ENCODE measurements around the gene SLC35G6. TPM values are rescaled to one million over a fixed set of nuclear protein-coding genes. Genes with fewer than 3 reads are reported as not detected.
A peak's percentile ranks its signal among the peaks of the same experiment; 100 is the strongest.

The SLC35G6 gene
- total and polyA plus RNA-seq, 2 of the 13 experiments (the other 11 are each of a cell fraction or from before 2014, with no cell fraction given) = 0.07 TPM; not detected in 1

DNA sequence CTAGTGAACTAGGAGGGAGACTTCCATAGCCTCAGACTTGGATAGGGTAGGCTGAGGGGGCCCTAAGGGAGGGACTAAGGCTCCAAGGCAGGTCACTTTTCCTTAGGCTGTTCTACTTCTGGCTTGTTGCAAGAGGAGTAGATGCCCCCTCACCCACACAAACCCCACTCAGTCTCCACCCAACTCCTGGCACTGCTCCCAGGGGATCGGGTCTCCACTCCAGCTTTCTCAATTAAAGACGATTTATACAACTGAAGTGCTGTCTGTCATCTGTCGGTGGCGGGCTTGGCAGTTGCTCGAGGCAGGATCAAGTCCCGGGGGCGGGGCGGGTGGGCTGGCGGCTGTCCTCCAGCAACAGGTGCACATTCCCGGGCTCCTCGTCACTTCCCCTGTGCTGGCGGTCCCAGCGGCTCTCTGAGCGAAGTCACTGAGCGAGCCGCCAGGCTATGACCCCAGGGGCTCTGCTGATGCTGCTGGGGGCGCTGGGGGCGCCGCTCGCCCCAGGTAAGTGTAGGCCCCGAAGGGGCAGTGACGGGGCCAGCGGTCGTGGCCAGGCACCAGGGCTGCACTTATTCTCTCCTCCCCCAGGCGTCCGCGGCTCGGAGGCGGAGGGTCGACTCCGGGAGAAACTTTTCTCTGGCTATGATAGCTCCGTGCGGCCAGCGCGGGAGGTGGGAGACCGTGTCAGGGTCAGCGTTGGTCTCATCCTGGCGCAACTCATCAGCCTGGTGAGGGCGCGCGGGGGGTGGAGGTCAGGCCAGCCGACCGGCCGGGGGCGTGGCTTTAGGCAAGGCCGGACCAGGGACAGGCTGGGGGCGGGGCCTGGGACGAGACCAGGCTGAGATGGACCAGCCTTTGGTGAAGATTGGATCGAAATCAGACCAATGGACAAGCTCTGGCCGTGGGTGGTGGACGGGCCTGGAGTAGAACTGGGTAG is 36.3 kb upstream of the SLC35G6 start, which contains the start of gene CHRNB1 (continued):
- TF ChIP-seq CCDC6 (CRISPR knock-in tag; IDR thresholded peaks at IDR 0.05) (no peak), KLF6 (CRISPR knock-in tag; IDR thresholded peaks at IDR 0.05) (0 out of 2 replicates have a peak, but pooled peaks have one; percentile 58), KLF9 (CRISPR knock-in tag; IDR thresholded peaks at IDR 0.05; ENCODE audit: low read depth) (no peak; the same call in 1 of the 2 replicates), ZFP36 (IDR thresholded peaks at IDR 0.05; ENCODE audit: borderline replicate concordance, low read depth, low read length, partially characterized antibody) (no peak), HNRNPH1 (optimal IDR thresholded peaks at IDR 0.05; ENCODE audit: low read depth, low read length) (no peak), BORCS8-MEF2B (CRISPR knock-in tag; IDR thresholded peaks at IDR 0.05) (no peak), NFYB (CRISPR knock-in tag; IDR thresholded peaks at IDR 0.05) (no peak; the same call in 1 of the 2 replicates), CAMTA2 (CRISPR knock-in tag; IDR thresholded peaks at IDR 0.05; ENCODE audit: borderline replicate concordance) (0 out of 2 replicates have a peak, but pooled peaks have one; percentile 72), GABPB1 (CRISPR knock-in tag; IDR thresholded peaks at IDR 0.05) (peak; percentile 82), ZNF12 (CRISPR knock-in tag; IDR thresholded peaks at IDR 0.05) (no peak), ZNF335 (CRISPR knock-in tag; IDR thresholded peaks at IDR 0.05) (0 out of 2 replicates have a peak, but pooled peaks have one; percentile 23), KDM4B (CRISPR knock-in tag; IDR thresholded peaks at IDR 0.05) (no peak)
- TF ChIP-seq, protein P1, sequence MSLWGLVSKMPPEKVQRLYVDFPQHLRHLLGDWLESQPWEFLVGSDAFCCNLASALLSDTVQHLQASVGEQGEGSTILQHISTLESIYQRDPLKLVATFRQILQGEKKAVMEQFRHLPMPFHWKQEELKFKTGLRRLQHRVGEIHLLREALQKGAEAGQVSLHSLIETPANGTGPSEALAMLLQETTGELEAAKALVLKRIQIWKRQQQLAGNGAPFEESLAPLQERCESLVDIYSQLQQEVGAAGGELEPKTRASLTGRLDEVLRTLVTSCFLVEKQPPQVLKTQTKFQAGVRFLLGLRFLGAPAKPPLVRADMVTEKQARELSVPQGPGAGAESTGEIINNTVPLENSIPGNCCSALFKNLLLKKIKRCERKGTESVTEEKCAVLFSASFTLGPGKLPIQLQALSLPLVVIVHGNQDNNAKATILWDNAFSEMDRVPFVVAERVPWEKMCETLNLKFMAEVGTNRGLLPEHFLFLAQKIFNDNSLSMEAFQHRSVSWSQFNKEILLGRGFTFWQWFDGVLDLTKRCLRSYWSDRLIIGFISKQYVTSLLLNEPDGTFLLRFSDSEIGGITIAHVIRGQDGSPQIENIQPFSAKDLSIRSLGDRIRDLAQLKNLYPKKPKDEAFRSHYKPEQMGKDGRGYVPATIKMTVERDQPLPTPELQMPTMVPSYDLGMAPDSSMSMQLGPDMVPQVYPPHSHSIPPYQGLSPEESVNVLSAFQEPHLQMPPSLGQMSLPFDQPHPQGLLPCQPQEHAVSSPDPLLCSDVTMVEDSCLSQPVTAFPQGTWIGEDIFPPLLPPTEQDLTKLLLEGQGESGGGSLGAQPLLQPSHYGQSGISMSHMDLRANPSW (CRISPR knock-in tag; IDR thresholded peaks at IDR 0.05; ENCODE audit: borderline replicate concordance) = no peak
- TF ChIP-seq, protein P2, sequence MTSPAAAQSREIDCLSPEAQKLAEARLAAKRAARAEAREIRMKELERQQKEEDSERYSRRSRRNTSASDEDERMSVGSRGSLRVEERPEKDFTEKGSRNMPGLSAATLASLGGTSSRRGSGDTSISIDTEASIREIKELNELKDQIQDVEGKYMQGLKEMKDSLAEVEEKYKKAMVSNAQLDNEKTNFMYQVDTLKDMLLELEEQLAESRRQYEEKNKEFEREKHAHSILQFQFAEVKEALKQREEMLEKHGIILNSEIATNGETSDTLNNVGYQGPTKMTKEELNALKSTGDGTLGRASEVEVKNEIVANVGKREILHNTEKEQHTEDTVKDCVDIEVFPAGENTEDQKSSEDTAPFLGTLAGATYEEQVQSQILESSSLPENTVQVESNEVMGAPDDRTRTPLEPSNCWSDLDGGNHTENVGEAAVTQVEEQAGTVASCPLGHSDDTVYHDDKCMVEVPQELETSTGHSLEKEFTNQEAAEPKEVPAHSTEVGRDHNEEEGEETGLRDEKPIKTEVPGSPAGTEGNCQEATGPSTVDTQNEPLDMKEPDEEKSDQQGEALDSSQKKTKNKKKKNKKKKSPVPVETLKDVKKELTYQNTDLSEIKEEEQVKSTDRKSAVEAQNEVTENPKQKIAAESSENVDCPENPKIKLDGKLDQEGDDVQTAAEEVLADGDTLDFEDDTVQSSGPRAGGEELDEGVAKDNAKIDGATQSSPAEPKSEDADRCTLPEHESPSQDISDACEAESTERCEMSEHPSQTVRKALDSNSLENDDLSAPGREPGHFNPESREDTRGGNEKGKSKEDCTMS (CRISPR knock-in tag; conservative IDR thresholded peaks at IDR 0.05) = no peak
- TF ChIP-seq, protein P3, sequence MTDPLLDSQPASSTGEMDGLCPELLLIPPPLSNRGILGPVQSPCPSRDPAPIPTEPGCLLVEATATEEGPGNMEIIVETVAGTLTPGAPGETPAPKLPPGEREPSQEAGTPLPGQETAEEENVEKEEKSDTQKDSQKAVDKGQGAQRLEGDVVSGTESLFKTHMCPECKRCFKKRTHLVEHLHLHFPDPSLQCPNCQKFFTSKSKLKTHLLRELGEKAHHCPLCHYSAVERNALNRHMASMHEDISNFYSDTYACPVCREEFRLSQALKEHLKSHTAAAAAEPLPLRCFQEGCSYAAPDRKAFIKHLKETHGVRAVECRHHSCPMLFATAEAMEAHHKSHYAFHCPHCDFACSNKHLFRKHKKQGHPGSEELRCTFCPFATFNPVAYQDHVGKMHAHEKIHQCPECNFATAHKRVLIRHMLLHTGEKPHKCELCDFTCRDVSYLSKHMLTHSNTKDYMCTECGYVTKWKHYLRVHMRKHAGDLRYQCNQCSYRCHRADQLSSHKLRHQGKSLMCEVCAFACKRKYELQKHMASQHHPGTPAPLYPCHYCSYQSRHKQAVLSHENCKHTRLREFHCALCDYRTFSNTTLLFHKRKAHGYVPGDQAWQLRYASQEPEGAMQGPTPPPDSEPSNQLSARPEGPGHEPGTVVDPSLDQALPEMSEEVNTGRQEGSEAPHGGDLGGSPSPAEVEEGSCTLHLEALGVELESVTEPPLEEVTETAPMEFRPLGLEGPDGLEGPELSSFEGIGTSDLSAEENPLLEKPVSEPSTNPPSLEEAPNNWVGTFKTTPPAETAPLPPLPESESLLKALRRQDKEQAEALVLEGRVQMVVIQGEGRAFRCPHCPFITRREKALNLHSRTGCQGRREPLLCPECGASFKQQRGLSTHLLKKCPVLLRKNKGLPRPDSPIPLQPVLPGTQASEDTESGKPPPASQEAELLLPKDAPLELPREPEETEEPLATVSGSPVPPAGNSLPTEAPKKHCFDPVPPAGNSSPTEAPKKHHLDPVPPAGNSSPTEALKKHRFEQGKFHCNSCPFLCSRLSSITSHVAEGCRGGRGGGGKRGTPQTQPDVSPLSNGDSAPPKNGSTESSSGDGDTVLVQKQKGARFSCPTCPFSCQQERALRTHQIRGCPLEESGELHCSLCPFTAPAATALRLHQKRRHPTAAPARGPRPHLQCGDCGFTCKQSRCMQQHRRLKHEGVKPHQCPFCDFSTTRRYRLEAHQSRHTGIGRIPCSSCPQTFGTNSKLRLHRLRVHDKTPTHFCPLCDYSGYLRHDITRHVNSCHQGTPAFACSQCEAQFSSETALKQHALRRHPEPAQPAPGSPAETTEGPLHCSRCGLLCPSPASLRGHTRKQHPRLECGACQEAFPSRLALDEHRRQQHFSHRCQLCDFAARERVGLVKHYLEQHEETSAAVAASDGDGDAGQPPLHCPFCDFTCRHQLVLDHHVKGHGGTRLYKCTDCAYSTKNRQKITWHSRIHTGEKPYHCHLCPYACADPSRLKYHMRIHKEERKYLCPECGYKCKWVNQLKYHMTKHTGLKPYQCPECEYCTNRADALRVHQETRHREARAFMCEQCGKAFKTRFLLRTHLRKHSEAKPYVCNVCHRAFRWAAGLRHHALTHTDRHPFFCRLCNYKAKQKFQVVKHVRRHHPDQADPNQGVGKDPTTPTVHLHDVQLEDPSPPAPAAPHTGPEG (CRISPR knock-in tag; IDR thresholded peaks at IDR 0.05) = no peak

Data from HepG2 (cell line).